Fibroblast of mammary gland (primary cell): Measurements from ENCODE around the gene FGF12.

Experiments
- DNase-seq: peaks from one replicate; pipeline ENCODE4 v3.0.0-alpha.2; 2010; ENCODE audit warnings: low read depth
- H3K4me3 ChIP-seq: 2 replicates; pipeline ENCODE4 v1.5.1; 2011; ENCODE audit warnings: low read depth, mild to moderate bottlenecking, low read length, moderate library complexity; ENCODE audit not compliant: control insufficient read depth
- CTCF ChIP-seq: conservative IDR thresholded peaks from 2 replicates; pipeline ENCODE4 v1.5.1; 2011; ENCODE audit warnings: low read depth, low read length, inconsistent platforms; ENCODE audit not compliant: control insufficient read depth, insufficient read depth

The FGF12 gene

GRCh38 chr3:192382861-192383260 lies 344.5 kb downstream of the FGF12 start:
- H3K4me3 ChIP-seq: no peak overlapping the region
- no peak for DNase-seq
- no peak for TF ChIP-seq CTCF

GRCh38 chr3:192373586-192373985 lies 353.8 kb downstream of the FGF12 start:
- H3K4me3 ChIP-seq: no peak overlapping the region
- DNase-seq: no peak
- no peak for TF ChIP-seq CTCF

GRCh38 chr3:192373032-192373431 lies 354.3 kb downstream of the FGF12 start:
- H3K4me3 ChIP-seq: no peak overlapping the region
- no peak for TF ChIP-seq CTCF
- no peak for DNase-seq

- H3K4me3 ChIP-seq: no peak overlapping the region
- DNase-seq: no peak
- TF ChIP-seq CTCF: no peak
Measured at GRCh38 chr3:192372616-192373015, 354.7 kb downstream of the FGF12 start.

- no peak for TF ChIP-seq CTCF
- DNase-seq: no peak
- no peak overlapping the region for H3K4me3 ChIP-seq
Measured at GRCh38 chr3:192371870-192372400, 355.4 kb downstream of the FGF12 start.

GRCh38 chr3:192367616-192368015 lies 359.7 kb downstream of the FGF12 start:
- no peak for TF ChIP-seq CTCF
- no peak for DNase-seq
- no peak overlapping the region for H3K4me3 ChIP-seq

GRCh38 chr3:192366916-192367315 lies 360.4 kb downstream of the FGF12 start:
- no peak for TF ChIP-seq CTCF
- no peak overlapping the region for H3K4me3 ChIP-seq
- no peak for DNase-seq
